Measurements from ENCODE around the gene KIAA0825. TPM values are rescaled to one million over a fixed set of nuclear protein-coding genes. Genes with fewer than 3 reads are reported as not detected.

KIAA0825 gene
- total RNA-seq, 6 experiments from 2014 or later: 1.3 to 2.8 (median 1.7) TPM

DNA sequence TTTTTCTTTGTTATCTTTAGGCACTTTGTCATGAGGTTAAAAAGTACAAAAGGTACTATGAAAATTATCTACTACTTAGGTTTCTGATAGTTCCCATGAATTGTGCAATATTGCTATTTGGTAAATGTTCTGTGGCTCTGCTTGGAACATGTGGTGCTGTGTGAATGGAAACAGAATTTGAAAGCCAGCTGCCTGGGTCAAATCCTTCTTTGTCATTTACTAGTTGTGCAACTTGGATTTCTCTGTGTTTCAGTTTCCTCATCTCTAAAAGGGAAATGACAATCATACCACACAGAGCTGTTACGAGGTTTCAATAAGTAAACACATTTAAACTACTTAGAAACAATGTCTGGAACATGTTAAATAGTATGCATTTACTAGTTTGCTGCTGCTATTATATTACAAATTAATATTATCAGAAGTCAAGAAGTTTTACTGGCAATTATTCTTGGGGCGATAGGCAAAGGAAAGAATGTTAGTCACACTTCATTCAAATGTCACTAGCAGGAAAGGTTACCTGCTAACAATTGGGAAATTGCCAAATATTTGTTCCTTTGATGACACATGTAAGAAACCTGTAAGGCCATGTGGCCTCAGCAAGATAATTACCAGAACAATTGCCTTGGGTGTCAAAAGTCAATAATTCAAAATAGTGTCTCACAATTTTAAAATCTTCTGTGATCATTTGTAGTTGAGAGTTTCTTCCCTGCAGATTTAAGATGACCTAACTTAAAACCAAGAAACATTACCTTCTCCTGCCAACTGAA lies 184.8 kb downstream of the KIAA0825 start:
- no peaks in the 10 kb centered on the region; the same call in 1 of the 2 replicates for H3K27me3 Mint-ChIP-seq (ENCODE audit: insufficient read depth)
- TF ChIP-seq, protein P1, sequence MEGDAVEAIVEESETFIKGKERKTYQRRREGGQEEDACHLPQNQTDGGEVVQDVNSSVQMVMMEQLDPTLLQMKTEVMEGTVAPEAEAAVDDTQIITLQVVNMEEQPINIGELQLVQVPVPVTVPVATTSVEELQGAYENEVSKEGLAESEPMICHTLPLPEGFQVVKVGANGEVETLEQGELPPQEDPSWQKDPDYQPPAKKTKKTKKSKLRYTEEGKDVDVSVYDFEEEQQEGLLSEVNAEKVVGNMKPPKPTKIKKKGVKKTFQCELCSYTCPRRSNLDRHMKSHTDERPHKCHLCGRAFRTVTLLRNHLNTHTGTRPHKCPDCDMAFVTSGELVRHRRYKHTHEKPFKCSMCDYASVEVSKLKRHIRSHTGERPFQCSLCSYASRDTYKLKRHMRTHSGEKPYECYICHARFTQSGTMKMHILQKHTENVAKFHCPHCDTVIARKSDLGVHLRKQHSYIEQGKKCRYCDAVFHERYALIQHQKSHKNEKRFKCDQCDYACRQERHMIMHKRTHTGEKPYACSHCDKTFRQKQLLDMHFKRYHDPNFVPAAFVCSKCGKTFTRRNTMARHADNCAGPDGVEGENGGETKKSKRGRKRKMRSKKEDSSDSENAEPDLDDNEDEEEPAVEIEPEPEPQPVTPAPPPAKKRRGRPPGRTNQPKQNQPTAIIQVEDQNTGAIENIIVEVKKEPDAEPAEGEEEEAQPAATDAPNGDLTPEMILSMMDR (IDR thresholded peaks at IDR 0.05): no peak
- H3K9me3 Mint-ChIP-seq: no peaks in the 10 kb centered on the region
- H3K36me3 Mint-ChIP-seq (ENCODE audit: low read depth): no peaks in the 10 kb centered on the region
- H3K27ac Mint-ChIP-seq: no peak overlapping the region
- DNase-seq: peak; percentile 12
- H3K4me3 Mint-ChIP-seq: no peak overlapping the region
- peaks cover 10% of the 10 kb centered on the region; the same call in 1 of the 2 replicates for H3K4me1 Mint-ChIP-seq (ENCODE audit: low read depth)

DNA sequence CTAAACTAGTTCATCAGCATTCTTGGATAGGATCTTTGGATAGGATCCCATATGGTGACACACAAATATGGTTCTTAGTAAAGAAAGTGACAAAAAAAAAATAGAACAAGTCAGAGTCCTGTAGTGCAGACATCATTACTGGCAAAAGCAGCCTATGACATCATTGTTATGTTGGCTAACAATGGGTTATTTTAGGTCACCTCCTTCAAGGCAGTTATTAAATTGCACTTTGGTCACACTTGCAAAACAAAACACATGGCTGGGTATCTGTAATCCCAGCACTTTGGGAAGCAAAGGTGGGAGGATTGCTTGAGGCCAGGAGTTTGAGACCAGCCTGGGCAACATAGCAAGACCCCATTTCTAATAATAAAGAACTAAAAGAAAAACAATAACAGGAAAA lies 185.9 kb downstream of the KIAA0825 start:
- peak; percentile 5 for DNase-seq
- H3K4me3 Mint-ChIP-seq: no peak overlapping the region
- TF ChIP-seq, protein P1 (IDR thresholded peaks at IDR 0.05): no peak
- H3K27me3 Mint-ChIP-seq (ENCODE audit: insufficient read depth): no peaks in the 10 kb centered on the region; the same call in 1 of the 2 replicates
- H3K4me1 Mint-ChIP-seq (ENCODE audit: low read depth): peaks cover 10% of the 10 kb centered on the region; the same call in 1 of the 2 replicates
- H3K9me3 Mint-ChIP-seq: no peaks in the 10 kb centered on the region; the same call in 1 of the 2 replicates
- H3K36me3 Mint-ChIP-seq (ENCODE audit: low read depth): no peaks in the 10 kb centered on the region
- H3K27ac Mint-ChIP-seq: no peak overlapping the region

DNA sequence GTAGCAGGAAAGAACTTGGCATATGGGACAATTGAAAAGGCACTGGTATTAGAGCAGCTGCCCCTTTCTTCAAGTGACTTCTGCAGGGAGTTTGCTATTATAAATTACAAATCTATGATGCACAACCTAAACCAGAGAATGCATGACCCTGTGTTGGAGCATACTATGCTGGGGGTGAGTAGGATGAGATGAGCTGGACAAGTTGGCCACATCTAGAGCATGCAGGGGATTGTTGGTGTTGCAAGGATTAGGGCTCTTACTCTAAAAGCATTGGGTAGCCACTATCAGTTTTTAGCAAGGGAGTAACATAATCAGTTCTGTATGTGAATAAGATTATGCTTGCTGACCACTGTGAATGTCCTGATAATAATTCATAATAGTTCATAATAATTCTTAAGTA lies 186.7 kb downstream of the KIAA0825 start:
- Mint-ChIP-seq H3K27ac (no peak overlapping the region), H3K4me3 (no peak overlapping the region), H3K9me3 (no peaks in the 10 kb centered on the region; the same call in 1 of the 2 replicates), H3K27me3 (ENCODE audit: insufficient read depth) (no peaks in the 10 kb centered on the region; the same call in 1 of the 2 replicates), H3K4me1 (ENCODE audit: low read depth) (peaks cover 10% of the 10 kb centered on the region; the same call in 1 of the 2 replicates), H3K36me3 (ENCODE audit: low read depth) (no peaks in the 10 kb centered on the region)
- TF ChIP-seq, protein P1 (IDR thresholded peaks at IDR 0.05): no peak
- DNase-seq: no peak

- no peak overlapping the region for H3K4me3 Mint-ChIP-seq
- no peaks in the 10 kb centered on the region; the same call in 1 of the 2 replicates for H3K27me3 Mint-ChIP-seq (ENCODE audit: insufficient read depth)
- H3K36me3 Mint-ChIP-seq (ENCODE audit: low read depth): no peaks in the 10 kb centered on the region
- no peak for DNase-seq
- no peaks in the 10 kb centered on the region; the same call in 1 of the 2 replicates for H3K9me3 Mint-ChIP-seq
- TF ChIP-seq, protein P1 (IDR thresholded peaks at IDR 0.05): no peak
- peaks cover 10% of the 10 kb centered on the region; the same call in 1 of the 2 replicates for H3K4me1 Mint-ChIP-seq (ENCODE audit: low read depth)
- H3K27ac Mint-ChIP-seq: no peak overlapping the region
These were observed 188.8 kb downstream of the KIAA0825 start for GRCh38 chr5:94429566-94429965.

DNA sequence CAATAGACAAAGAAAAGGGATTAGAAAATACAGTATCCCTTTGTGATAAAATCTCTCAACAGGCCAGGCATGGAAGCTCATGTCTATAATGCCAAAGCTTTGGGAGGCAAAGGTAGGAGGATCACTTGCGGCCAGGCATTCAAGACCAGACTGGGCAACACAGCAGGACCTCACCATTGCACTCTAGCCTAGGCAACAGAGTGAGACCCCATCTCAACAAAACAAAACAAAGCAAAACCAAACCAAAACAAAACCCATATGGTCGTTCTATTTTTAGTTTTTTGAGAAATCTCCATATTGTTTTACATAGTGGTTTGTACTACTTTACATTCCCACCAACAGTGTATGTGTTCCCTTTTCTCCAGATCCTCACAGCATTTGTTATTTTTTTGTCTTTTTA lies 193.0 kb downstream of the KIAA0825 start:
- H3K27me3 Mint-ChIP-seq (ENCODE audit: insufficient read depth): no peaks in the 10 kb centered on the region; the same call in 1 of the 2 replicates
- no peak for DNase-seq

More for the DNA sequence above, 193.0 kb downstream of the KIAA0825 start:
- Mint-ChIP-seq H3K27ac (no peak overlapping the region), H3K4me1 (ENCODE audit: low read depth) (no peaks in the 10 kb centered on the region), H3K36me3 (ENCODE audit: low read depth) (no peaks in the 10 kb centered on the region), H3K9me3 (no peaks in the 10 kb centered on the region; the same call in 1 of the 2 replicates), H3K4me3 (no peak overlapping the region)
- TF ChIP-seq, protein P1 (IDR thresholded peaks at IDR 0.05): no peak
